GM19193 (cell line): ENCODE results near the gene U2SURP.

ENCODE experiments used
- POLR2A ChIP-seq: IDR thresholded peaks from 4 replicates; pipeline ENCODE4 v1.6.1; 2011; ENCODE audit not compliant: insufficient read depth, insufficient read length; ENCODE audit errors: extremely low read depth

The U2SURP gene

DNA sequence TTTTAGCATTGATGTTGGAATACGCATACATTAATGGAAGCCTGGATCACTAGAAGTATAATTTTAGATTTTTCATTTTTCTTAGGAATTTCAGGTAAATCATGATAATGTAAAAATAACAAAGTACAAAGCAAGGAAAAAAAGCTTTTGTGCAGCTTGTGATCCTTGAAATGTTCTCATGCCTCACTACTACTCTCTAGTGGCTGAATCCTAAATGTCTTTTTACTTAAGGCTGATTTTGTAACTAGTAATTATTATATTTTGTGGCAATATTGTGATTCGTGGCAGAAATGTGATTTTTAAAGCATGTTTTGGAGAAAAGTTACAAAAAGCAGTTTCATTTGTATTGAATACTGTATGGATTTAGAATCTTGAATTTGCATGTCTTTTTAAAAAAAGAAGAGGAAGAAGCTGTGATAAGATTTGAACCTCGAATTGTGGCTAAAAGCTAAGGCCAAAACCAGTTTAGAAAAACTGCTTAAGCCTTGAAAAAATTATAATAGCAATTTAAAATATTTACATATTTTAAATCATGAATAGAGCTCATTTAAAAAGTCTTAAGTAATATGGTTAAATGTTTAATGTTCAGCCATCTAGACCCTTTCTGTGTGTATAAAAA, 39.0 kb downstream of the U2SURP start:
- no peak for TF ChIP-seq POLR2A

- TF ChIP-seq POLR2A = no peak
Measured at GRCh38 chr3:143041903-143042302, 40.5 kb downstream of the U2SURP start.

- TF ChIP-seq POLR2A = no peak
Measured at GRCh38 chr3:143045639-143046038, 44.3 kb downstream of the U2SURP start.

- TF ChIP-seq POLR2A = no peak
Measured at GRCh38 chr3:143054011-143054410, 52.6 kb downstream of the U2SURP start.

GRCh38 chr3:143056372-143056771, 55.0 kb downstream of the U2SURP start:
- TF ChIP-seq POLR2A = no peak

- no peak for TF ChIP-seq POLR2A
Measured at GRCh38 chr3:143060906-143061305, 59.5 kb downstream of the U2SURP start.

DNA sequence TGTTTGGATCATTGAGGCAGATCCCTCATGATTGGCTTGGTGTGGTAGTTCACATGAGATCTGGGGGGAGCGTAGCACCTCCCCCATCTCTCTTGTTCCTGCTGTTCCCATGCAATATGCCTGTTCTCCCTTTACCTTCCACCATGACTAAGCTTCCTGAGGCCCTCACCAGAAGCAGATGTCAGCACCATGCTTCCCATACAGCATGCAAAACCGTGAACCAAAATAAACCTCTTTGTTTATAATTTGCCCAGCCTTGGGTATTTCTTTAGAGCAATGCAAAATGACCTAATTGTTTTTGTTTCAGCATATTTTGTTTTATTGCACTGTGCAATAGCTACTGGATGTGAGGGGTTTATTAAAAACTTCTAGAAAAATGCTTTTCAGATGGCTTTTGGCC, 61.6 kb downstream of the U2SURP start:
- no peak for TF ChIP-seq POLR2A

DNA sequence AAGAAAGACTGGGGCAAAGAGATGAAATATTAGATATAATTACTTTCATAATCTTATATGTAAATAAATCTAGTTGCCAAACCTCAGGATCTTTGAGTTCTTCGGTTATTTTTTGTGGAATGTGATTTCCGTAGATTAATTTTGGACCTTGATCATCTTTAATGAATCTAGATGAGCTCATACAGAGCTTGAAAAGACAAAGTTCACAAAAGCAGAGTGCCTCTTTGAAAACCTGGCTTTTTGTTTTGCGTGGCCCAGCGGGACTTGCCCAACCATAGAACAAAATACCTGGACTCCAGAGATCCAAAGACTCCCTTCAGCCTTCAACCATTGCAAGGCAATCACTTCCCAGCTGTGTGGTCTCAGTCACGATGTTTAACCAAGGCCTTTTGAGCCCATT, 63.4 kb downstream of the U2SURP start:
- TF ChIP-seq POLR2A = no peak

DNA sequence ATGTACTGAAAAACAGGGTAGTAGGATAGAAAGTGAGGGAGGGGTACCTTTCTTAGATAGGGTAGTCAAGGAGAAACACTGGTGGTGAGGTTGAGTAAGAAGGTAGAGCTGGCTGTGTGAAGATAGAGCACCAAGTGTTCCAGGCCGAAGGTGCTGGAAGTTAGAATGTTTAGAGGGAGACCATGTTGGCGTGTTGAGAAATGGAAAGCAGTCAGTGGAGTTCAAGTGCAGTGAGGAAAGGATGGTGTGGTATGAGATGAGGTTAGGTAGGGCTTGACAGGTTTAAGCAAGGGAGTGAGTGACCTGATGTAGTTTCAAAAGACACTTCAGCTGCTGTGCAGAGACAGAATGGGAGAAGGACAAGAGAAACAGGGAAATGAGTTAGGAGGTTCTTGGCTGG, 64.0 kb downstream of the U2SURP start:
- no peak for TF ChIP-seq POLR2A

GRCh38 chr3:143066033-143066432, 64.7 kb downstream of the U2SURP start:
- no peak for TF ChIP-seq POLR2A

- no peak for TF ChIP-seq POLR2A
Measured at GRCh38 chr3:143067201-143067600, 65.8 kb downstream of the U2SURP start.

DNA sequence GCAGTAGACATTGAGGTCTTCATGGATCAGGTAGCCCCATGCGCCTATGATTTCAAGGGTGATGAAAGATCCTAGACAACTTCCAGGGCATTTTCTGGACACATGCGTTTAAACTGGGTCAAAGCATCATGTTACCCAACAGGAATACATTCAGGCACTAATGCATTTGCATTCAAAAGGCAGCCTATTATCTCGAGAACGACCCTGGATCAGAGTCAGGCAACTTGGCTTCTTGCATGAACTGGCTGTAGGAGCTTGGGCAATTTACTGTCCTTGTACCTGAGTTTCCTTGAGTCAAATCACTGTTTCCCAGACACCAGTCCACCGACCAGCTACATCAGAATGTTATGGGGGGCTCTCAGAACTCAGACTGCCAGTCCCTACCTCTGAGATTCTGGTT, 66.7 kb downstream of the U2SURP start:
- no peak for TF ChIP-seq POLR2A

DNA sequence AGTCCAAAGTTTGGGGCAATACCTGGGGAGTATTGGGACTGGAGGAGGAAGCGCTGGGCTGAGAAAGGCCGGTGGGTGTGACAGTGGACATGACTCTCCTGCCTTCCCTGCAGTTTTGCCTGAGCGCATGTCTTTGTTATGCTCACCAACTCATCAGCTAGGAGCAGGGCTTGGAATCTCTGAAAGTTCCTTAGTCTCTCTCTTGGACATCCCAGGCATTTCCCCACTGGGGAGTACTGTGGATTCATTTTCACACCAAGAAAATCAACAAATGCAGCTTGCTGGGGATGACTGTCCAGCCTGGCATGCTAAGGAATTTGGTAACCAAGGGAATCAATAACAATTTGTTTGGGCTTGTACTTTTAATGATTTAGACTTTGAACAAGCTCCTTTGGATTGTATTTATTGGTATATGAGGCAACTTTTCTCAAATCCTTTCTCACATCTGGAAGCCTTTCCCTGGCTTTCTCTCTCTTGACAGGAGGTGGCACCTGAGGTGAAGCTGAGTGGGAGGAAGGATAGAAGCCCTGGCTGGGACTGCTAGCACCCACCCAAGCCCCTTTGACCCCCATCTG, 69.7 kb downstream of the U2SURP start:
- no peak for TF ChIP-seq POLR2A

- TF ChIP-seq POLR2A = no peak
Measured at GRCh38 chr3:143071776-143072175, 70.4 kb downstream of the U2SURP start.

DNA sequence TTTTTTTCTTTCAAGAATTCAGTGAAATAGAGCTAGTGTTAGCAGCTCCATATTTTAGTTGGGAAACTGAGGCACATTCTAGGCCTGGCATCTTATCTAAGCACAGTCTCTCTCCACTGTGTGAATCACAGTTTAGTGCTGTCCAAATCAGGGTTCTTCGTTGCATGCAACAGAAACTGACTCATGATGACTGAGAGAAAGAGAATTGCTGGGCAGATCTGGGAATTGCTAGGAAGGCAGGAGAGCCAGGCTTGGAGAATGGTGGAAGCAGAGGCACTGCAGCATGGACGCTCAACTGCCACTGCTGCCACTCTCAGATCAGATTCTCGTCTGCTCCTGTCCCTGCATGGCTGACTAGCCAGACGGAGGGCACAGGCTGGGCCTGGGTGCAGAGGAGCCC, 77.5 kb downstream of the U2SURP start:
- no peak for TF ChIP-seq POLR2A

- no peak for TF ChIP-seq POLR2A
Measured at GRCh38 chr3:143080196-143080595, 78.8 kb downstream of the U2SURP start.

DNA sequence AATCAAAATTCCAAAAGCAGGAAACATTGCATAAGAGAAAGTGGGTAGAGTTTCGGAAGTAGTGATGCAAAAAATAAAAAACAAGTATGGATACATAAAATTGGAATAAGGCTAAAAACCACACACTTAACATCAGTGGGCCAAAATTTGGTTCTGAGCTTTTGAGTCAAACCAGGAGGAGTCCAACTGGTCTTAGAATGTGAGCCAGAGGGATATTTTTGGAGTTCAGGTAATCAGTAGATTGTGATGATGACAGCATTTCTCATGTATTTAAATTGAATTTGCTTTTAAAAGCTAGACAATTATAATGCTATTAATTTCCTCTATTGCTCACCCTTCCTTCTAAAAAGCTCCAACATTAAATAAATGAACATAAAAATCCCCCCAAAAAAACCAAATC, 80.0 kb downstream of the U2SURP start:
- TF ChIP-seq POLR2A = no peak
